ENCODE results near the gene PDS5B. TPM values are rescaled to one million over a fixed set of nuclear protein-coding genes. Genes with fewer than 3 reads are reported as not detected.
"Not testable (repeated sequence)": the region's sequence is repeated elsewhere in the genome, so short reads cannot be mapped to it uniquely, and the experiment has no call there.

The PDS5B gene
- total RNA-seq, 8 experiments from 2014 or later: 30.4 to 79.0 (median 43.5) TPM

DNA sequence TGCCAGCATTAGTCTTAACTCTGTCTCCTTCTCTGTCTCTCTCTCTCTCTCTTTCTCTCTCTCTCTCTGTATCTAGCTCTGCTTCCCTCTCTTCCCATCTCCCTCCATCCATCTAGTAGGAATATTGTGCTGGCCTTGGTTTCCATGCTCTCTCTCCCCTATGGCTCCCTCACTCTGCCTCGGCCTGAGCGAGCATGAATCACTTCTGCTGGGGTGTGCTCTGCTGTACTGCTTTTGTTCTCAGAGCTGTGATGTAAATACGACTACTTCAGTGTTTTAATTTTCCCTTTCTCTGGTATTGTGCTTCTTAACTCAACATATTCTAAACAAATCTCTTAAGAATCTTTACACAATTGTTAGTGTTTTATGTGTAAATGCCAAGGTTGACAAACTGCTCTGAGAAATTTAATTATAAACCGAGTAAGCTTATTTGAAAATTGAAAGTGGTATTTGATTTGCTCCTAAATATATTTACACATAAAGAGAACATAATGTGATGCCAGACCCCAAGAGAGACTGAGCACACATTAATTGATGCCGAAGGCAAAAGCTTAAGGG lies 218.5 kb downstream of the PDS5B start:
- in situ Hi-C loops (cut with MboI; ENCODE audit: low pct_unique_long_range_greater_than_20kb in 2 of 9, low sequenced_read_pairs in 9 of 9, unreplicated experiment in 9 of 9): no loop called here
- H3K4me1 ChIP-seq (replicated peaks in 1 of 2): peaks cover 0 to 8% of the 10 kb centered on the region in 2 donors
- H3K27ac ChIP-seq: no peak overlapping the region
- peak; percentile 21 to 99 (median 74) for ATAC-seq (replicated peaks in 6 of 8)
- WGBS, 10 experiments: 31 to 100% (median 49%) methylated on average over 1 to 5 of the region's 5 CpGs
- no peak overlapping the region for H3K4me3 ChIP-seq

DNA sequence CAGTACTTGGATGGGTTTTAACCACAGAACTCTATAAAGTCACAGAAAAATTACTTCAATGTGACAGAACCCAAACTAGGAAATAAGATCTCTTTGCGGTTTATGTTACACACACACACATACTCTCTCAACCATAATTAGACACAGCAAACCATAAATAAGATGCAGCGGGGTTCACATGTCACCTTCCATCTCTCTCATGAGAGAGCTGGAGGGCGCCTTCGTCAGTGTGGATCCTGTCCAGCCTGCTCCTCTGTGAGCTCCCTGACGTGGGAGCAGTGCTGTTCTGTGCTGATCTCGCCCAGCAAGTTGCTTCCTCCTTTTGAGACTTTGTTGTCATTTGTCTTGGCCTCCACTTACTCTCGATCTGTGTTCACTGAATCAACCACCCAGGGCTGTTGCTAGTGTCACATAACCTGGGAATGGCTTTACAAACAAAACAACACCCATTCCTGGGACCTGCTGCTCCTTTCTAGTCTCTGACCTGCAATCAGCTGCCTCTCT lies 225.1 kb downstream of the PDS5B start:
- 0 to 100% (median 50%) methylated on average over 1 to 7 of the region's 7 CpGs; no CpG with 5 or more reads in 1 of the 10 experiments for WGBS, 10 experiments

DNA sequence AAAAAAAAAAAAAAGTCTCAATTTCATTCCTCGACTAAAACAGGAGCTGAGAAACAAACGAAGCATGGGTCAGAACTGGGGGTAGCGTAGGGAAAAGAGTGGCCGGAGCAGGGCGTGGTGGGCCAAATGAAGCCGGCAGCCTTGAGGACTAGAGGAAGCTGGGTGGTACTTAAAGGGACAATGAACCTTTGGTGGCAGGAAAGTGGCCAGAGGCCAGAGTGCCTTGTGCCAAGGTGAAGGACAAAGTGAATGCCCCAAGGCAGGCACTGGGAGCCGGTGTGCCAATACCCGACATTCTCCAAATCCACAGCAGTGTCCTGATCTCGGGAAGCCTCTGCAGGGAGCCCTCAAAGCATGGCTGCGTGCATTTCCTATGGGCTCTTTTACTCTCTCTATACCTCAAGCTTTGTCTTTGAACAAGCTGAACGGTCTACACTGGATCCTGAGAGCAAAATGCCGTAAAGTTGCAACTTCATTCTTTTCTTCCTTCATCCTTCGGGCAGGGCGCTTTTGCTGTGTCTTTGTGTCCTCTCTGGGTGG lies 235.0 kb downstream of the PDS5B start:
- Histone ChIP-seq H3K4me3 (no peak overlapping the region), H3K27ac (no peak overlapping the region), H3K4me1 (replicated peaks in 1 of 2) (no peaks in the 10 kb centered on the region)
- 74 to 100% (median 89%) methylated on average over 1 to 10 of the region's 14 CpGs; no CpG with 5 or more reads in 2 of the 10 experiments for WGBS, 10 experiments
- ATAC-seq (replicated peaks in 6 of 8): no peak
- in situ Hi-C loops (cut with MboI; ENCODE audit: low pct_unique_long_range_greater_than_20kb in 2 of 9, low sequenced_read_pairs in 9 of 9, unreplicated experiment in 9 of 9): no loop called here

More for the DNA sequence above, 225.1 kb downstream of the PDS5B start:
- H3K4me3 ChIP-seq: no peak overlapping the region
- in situ Hi-C loops (cut with MboI; ENCODE audit: low pct_unique_long_range_greater_than_20kb in 2 of 9, low sequenced_read_pairs in 9 of 9, unreplicated experiment in 9 of 9): no loop called here
- no peaks in the 10 kb centered on the region for H3K4me1 ChIP-seq (replicated peaks in 1 of 2)
- ATAC-seq (replicated peaks in 6 of 8): peak; percentile 35 to 92 (median 78)
- no peak overlapping the region for H3K27ac ChIP-seq

DNA sequence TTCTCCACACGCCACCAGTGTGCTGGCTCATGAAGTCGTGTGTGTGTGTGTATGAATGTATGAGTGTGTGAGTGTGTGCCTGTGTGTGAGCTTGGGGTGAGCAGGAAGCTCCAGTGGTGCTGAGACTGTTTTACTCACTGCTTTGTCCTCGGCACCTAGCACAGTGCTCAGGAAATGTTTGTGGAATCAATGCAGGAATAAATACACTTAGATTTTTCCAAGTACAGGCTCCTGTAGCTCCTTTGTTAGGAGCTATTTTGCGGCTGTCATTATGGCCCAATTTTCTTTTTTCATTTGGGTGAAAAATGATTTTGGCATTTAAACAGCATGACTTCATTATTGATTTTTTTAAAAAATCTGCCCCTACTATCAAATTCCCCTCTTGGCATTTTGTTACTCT lies 236.5 kb downstream of the PDS5B start:
- H3K4me1 ChIP-seq (replicated peaks in 1 of 2): no peaks in the 10 kb centered on the region
- ATAC-seq (replicated peaks in 6 of 8): no peak
- H3K4me3 ChIP-seq: no peak overlapping the region
- in situ Hi-C loops (cut with MboI; ENCODE audit: low pct_unique_long_range_greater_than_20kb in 2 of 9, low sequenced_read_pairs in 9 of 9, unreplicated experiment in 9 of 9): no loop called here
- no peak overlapping the region for H3K27ac ChIP-seq
- WGBS, 10 experiments: 14 to 100% (median 97%) methylated on average over 1 to 4 of the region's 4 CpGs; no CpG with 5 or more reads in 3 of the 10 experiments

DNA sequence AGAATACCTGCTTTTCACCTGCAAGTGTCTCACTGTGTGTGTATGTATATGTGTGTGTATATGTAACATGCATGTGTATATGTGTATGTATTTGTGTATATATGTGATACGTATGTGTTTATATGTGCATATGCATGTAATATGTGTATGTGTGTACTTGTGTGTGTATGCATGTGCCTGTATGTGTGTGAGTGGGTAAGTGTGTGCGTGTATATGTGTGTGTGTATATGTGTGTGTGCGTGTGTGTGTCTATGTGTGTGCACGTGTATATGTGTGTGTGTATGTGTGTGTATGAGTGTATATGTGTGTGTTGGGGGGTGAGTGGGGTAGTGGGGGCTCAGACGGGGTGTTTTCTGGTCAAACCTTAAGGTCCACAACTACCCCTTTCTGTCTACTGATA lies 237.3 kb downstream of the PDS5B start:
- no peaks in the 10 kb centered on the region for H3K4me1 ChIP-seq (replicated peaks in 1 of 2)
- WGBS, 10 experiments: 100% methylated on average over 1 of the region's 5 CpGs; no CpG with 5 or more reads in 8 of the 10 experiments
- no peak for ATAC-seq (replicated peaks in 6 of 8)
- in situ Hi-C loops (cut with MboI; ENCODE audit: low pct_unique_long_range_greater_than_20kb in 2 of 9, low sequenced_read_pairs in 9 of 9, unreplicated experiment in 9 of 9): no loop called here
- no peak overlapping the region for H3K27ac ChIP-seq
- H3K4me3 ChIP-seq: no peak overlapping the region

DNA sequence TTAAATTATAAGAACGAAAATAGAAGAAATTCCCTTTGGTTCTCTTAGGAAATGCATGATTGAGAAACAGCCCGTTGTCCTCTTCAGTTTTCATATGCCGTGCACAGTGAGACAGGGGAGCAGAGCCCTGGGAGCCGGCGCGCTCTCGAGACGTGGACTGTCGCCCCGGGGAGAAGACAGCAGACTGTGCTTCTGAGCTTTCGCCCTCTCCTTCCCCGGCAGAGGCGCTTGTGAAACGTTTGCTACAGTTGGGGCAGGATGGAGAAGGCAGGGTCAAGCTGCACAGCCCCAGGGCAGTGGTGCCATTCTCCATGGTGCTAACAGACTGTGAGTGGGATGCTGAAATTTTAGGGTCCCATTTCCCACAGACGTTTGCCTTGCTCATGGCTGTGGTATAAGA lies 237.8 kb downstream of the PDS5B start:
- peaks cover 0 to under 1% of the 10 kb centered on the region in 2 donors for H3K4me1 ChIP-seq (replicated peaks in 1 of 2)
- no peak overlapping the region for H3K4me3 ChIP-seq
- no peak overlapping the region for H3K27ac ChIP-seq
- 70 to 93% (median 86%) methylated on average over 2 to 14 of the region's 15 CpGs; no CpG with 5 or more reads in 6 of the 10 experiments for WGBS, 10 experiments
- in situ Hi-C loops (cut with MboI; ENCODE audit: low pct_unique_long_range_greater_than_20kb in 2 of 9, low sequenced_read_pairs in 9 of 9, unreplicated experiment in 9 of 9): no loop called here
- ATAC-seq (replicated peaks in 6 of 8): no peak

DNA sequence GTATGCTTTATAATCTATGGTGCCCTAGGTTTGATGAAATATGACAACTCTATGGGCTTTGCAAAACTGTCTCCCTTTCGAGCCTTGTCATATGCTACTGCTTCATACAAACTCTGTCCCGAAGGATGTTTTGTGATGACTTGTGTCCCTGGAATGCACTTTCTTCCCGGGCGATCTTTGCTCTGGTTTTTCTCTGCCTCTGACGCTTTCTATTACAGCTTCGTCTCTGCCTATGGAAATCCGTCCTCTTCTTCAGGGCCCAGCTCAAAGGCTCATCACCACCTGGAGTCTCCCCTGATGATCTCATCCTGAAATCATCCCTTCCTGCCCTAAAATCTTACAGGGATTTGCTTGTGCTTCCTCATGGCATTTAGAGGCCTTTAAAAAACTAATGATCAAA lies 238.4 kb downstream of the PDS5B start:
- WGBS, 10 experiments: 5 to 64% (median 49%) methylated on average over 1 to 7 of the region's 7 CpGs; no CpG with 5 or more reads in 1 of the 10 experiments

DNA sequence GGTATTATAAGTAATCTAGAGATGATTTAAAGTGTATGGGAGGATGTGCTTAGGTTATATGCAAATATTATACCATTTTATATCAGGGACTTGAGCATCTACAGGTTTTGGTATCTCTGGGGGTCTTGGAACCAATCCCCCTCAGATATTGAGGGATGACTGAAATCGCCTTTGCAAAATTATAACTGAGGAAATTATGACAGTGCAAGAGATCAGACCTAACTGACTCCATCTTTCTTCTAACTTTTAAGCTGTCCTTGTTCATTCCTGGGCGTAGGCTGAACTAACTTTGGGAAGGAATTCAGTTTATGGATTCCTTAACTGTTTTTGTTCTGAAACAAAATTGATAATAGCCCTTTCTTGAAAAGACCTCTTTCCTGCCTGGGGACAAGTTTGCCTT lies 239.2 kb downstream of the PDS5B start:
- peaks cover 12 to 15% of the 10 kb centered on the region in 2 donors for H3K4me1 ChIP-seq (replicated peaks in 1 of 2)
- WGBS, 10 experiments: 80 to 100% (median 100%) methylated on average over 1 to 2 of the region's 2 CpGs; no CpG with 5 or more reads in 2 of the 10 experiments
- in situ Hi-C loops (cut with MboI; ENCODE audit: low pct_unique_long_range_greater_than_20kb in 2 of 9, low sequenced_read_pairs in 9 of 9, unreplicated experiment in 9 of 9): no loop called here
- no peak for ATAC-seq (replicated peaks in 6 of 8)
- no peak overlapping the region for H3K4me3 ChIP-seq
- no peak overlapping the region for H3K27ac ChIP-seq

More for the DNA sequence above, 238.4 kb downstream of the PDS5B start:
- Histone ChIP-seq H3K4me1 (replicated peaks in 1 of 2) (peaks cover 4 to 7% of the 10 kb centered on the region in 2 donors), H3K27ac (no peak overlapping the region), H3K4me3 (no peak overlapping the region)
- peak in 5 of 8 experiments; percentile 37 to 92 (median 67) for ATAC-seq (replicated peaks in 6 of 8)
- in situ Hi-C loops (cut with MboI; ENCODE audit: low pct_unique_long_range_greater_than_20kb in 2 of 9, low sequenced_read_pairs in 9 of 9, unreplicated experiment in 9 of 9): no loop called here

DNA sequence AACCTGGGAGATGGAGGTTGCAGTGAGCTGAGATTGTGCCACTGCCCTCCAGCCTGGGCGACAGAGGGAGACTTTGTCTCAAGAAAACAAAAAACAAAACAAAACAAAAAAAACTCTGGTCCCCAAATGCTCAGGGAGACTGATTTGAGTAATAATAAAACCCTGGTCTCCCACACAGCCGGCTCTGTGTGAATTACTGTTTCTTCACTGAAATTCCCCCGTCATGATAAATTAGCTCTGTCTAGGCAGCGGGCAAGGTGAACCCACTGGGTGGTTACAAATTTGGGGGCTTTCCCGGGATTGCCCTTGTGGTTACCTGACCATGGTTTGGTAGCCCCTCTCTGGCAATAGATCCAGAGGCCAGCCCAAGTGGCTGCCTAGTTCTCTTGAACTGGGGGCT lies 240.1 kb downstream of the PDS5B start:
- in situ Hi-C loops (cut with MboI; ENCODE audit: low pct_unique_long_range_greater_than_20kb in 2 of 9, low sequenced_read_pairs in 9 of 9, unreplicated experiment in 9 of 9): not testable (repeated sequence)

More for the DNA sequence above, 240.1 kb downstream of the PDS5B start:
- H3K4me1 ChIP-seq (replicated peaks in 1 of 2): peaks cover 13 to 16% of the 10 kb centered on the region in 2 donors
- not testable (repeated sequence) for ATAC-seq (replicated peaks in 6 of 8); H3K27ac ChIP-seq; H3K4me3 ChIP-seq
- 82 to 100% (median 84%) methylated on average over 1 to 4 of the region's 5 CpGs; no CpG with 5 or more reads in 5 of the 10 experiments for WGBS, 10 experiments

Other genes starting within 250 kb of the PDS5B start
- 1 to 10 TPM; 2.0 to 6.1 (median 4.2) TPM for gene N4BP2L1, start 158.3 kb upstream of the PDS5B start, total RNA-seq
- gene N4BP2L2, start 47.7 kb upstream of the PDS5B start, total RNA-seq: 100 to 1,000 TPM in 4 of 8 experiments, 10 to 100 TPM in 4; 52.2 to 245 (median 110) TPM

All from motor neuron (in vitro differentiated cells).